GM12878 (cell line): ENCODE results near the gene ZNF467. TPM values are rescaled to one million over a fixed set of nuclear protein-coding genes. Genes with fewer than 3 reads are reported as not detected.

Source experiments
- ATAC-seq: fragments of 200-7000 bp; cut with Tn5 transposase; 3 replicates; pipeline ENCODE4 v1.9.1; 2020; ENCODE audit warnings: mild to moderate bottlenecking, moderate library complexity
- BruUV-seq: library from RNA; stranded (reverse); fragments of 400-500 nt; replicated peaks from 2 replicates; lab custom pipeline; 2021; lab: Mats Ljungman, UMichigan
- CTCF ChIA-PET: fragments of 300-600 bp; sonication (Branson Sonifier 250); formaldehyde crosslinking; extraction: SDS; loops from one replicate; lab custom pipeline; 2021; ENCODE audit warnings: inconsistent platforms; lab: Yijun Ruan, JAX
- POLR2A ChIA-PET: fragments of 350-600 bp; formaldehyde crosslinking; extraction: SDS; loops from one replicate; lab custom pipeline; 2021; ENCODE audit warnings: inconsistent platforms; lab: Charles Lee
- RAD21 ChIA-PET: fragments of 300-600 bp; sonication (Branson Sonifier 250); formaldehyde crosslinking; loops from one replicate; lab custom pipeline; 2023; ENCODE audit warnings: antibody characterized with exemption; ENCODE audit not compliant: unreplicated experiment; lab: Charles Lee
- SMC1A ChIA-PET: fragments of 300-600 bp; sonication (Branson Sonifier 250); formaldehyde crosslinking; loops from one replicate; lab custom pipeline; 2023; ENCODE audit not compliant: unreplicated experiment, uncharacterized antibody; lab: Charles Lee
- DNase-seq: peaks from one replicate; pipeline ENCODE4 v3.0.0-alpha.2; 2011; ENCODE audit warnings: low read depth, low spot score
- FAIRE-seq: peaks from 3 replicates; lab custom pipeline; 2011; peaks lifted over from hg19 to GRCh38; lab: Jason Lieb, UNC
- H2AFZ ChIP-seq: 2 replicates; pipeline ENCODE4 v1.6.0; 2011; ENCODE audit warnings: low read depth, low read length, control low read depth; ENCODE audit not compliant: control insufficient read depth
- H3K27ac ChIP-seq: 2 replicates; pipeline ENCODE4 v1.5.1; 2011; ENCODE audit warnings: control low read depth; ENCODE audit not compliant: control insufficient read depth, insufficient read depth
- H3K27me3 ChIP-seq, 2 experiments: replicated peaks in 1 of 2; 2 replicates each; pipeline versions ENCODE4 v1.6.0 to v1.6.1; 2011; ENCODE audit warnings: low read length in 1 of 2; ENCODE audit not compliant: control insufficient read depth in 2 of 2, insufficient read depth in 2 of 2
- H3K36me3 ChIP-seq, 2 experiments: 2 replicates each; pipeline ENCODE4 v1.5.1; 2011; ENCODE audit warnings: low read length in 1 of 2; ENCODE audit not compliant: control insufficient read depth in 2 of 2, insufficient read depth in 2 of 2
- H3K4me1 ChIP-seq: 2 replicates; pipeline ENCODE4 v1.6.1; 2011; ENCODE audit warnings: mild to moderate bottlenecking, low read length, moderate library complexity, mixed read lengths; ENCODE audit not compliant: control insufficient read depth, insufficient read depth
- H3K4me2 ChIP-seq: 2 replicates; pipeline ENCODE4 v1.6.0; 2011; ENCODE audit warnings: control low read depth; ENCODE audit not compliant: control insufficient read depth, insufficient read depth
- H3K4me3 ChIP-seq: fragments of 200-600 bp; sonication (generic); 2 replicates; pipeline ENCODE4 v1.5.1; 2016
- H3K79me2 ChIP-seq: 2 replicates; pipeline ENCODE4 v1.6.0; 2011; ENCODE audit warnings: low read length; ENCODE audit not compliant: control insufficient read depth, insufficient read depth
- H3K9ac ChIP-seq: 2 replicates; pipeline ENCODE4 v1.8.0; 2011; ENCODE audit warnings: low read length, control low read depth, mixed read lengths; ENCODE audit not compliant: control insufficient read depth, insufficient read depth
- H3K9me3 ChIP-seq: replicated peaks from 3 replicates; pipeline ENCODE4 v1.5.1; 2011; ENCODE audit warnings: mild to moderate bottlenecking, low read length; ENCODE audit not compliant: control insufficient read depth, insufficient read depth
- H4K20me1 ChIP-seq: 2 replicates; pipeline ENCODE4 v1.6.0; 2011; ENCODE audit not compliant: control insufficient read depth, insufficient read depth
- ASH2L ChIP-seq: fragments of 300-600, 200-600 bp; sonication (generic); IDR thresholded peaks from 2 replicates; pipeline ENCODE4 v1.6.1; 2017; ENCODE audit warnings: low read depth, mild to moderate bottlenecking, borderline replicate concordance
- ATF7 ChIP-seq: fragments of 450-650 bp; IDR thresholded peaks from 2 replicates; pipeline ENCODE4 v1.6.1; 2016; ENCODE audit warnings: low read depth, mild to moderate bottlenecking
- BACH1 ChIP-seq: fragments of 450-650 bp; IDR thresholded peaks from 2 replicates; pipeline ENCODE4 v1.6.1; 2017; ENCODE audit warnings: mild to moderate bottlenecking, borderline replicate concordance
- CEBPZ ChIP-seq: fragments of 150-350 bp; IDR thresholded peaks from 2 replicates; pipeline ENCODE4 v1.6.1; 2016; ENCODE audit warnings: low read depth, low read length
- CUX1 ChIP-seq: IDR thresholded peaks from 2 replicates; pipeline ENCODE4 v1.6.1; 2012; ENCODE audit warnings: improper control_type of control experiment, low read depth, low read length; ENCODE audit not compliant: insufficient replicate concordance
- EZH2 ChIP-seq: IDR thresholded peaks from 2 replicates; pipeline ENCODE4 v1.6.1; 2012; ENCODE audit warnings: low read depth, mild to moderate bottlenecking, control low read depth, inconsistent platforms, low read length, borderline replicate concordance; ENCODE audit not compliant: control insufficient read depth
- FOS ChIP-seq: IDR thresholded peaks from 3 replicates; pipeline ENCODE4 v1.6.1; 2011; ENCODE audit warnings: borderline replicate concordance; ENCODE audit not compliant: insufficient read length; ENCODE audit errors: extremely low read depth
- JUND ChIP-seq: IDR thresholded peaks from 2 replicates; pipeline ENCODE4 v1.6.1; 2012; ENCODE audit warnings: low read depth, mild to moderate bottlenecking, low read length, improper control_type of control experiment, moderate library complexity
- MLLT1 ChIP-seq: fragments of 450-650 bp; IDR thresholded peaks from 2 replicates; pipeline ENCODE4 v1.6.1; 2016; ENCODE audit warnings: mild to moderate bottlenecking
- NFYA ChIP-seq: IDR thresholded peaks from 2 replicates; pipeline ENCODE4 v1.6.1; 2011; ENCODE audit warnings: low read depth, mild to moderate bottlenecking, low read length, improper control_type of control experiment, borderline replicate concordance
- NFYB ChIP-seq: IDR thresholded peaks from 2 replicates; pipeline ENCODE4 v1.6.1; 2011; ENCODE audit warnings: low read depth, mild to moderate bottlenecking, low read length, improper control_type of control experiment, moderate library complexity; ENCODE audit not compliant: insufficient read depth
- SIN3A ChIP-seq: IDR thresholded peaks from 2 replicates; pipeline ENCODE4 v1.6.1; 2012; ENCODE audit warnings: low read depth, low read length, improper control_type of control experiment
- SMC3 ChIP-seq: IDR thresholded peaks from 2 replicates; pipeline ENCODE4 v1.6.1; 2011; ENCODE audit warnings: low read length, improper control_type of control experiment, borderline replicate concordance
- YY1 ChIP-seq: IDR thresholded peaks from 2 replicates; pipeline ENCODE4 v1.6.1; 2011; ENCODE audit warnings: low read depth, mild to moderate bottlenecking, low read length
- WGBS: methylation state at CpG from one replicate; pipeline ENCODE4 v1.1.6; 2016; ENCODE audit warnings: low lambda C conversion rate; ENCODE audit not compliant: insufficient replicate concordance, insufficient coverage; ENCODE audit errors: missing lambda C conversion rate; 5-methylcytosine and 5-hydroxymethylcytosine counted together
- in situ Hi-C: fragments of 300-500 bp; cut with MboI; formaldehyde crosslinking; loops from 9 replicates; pipeline ENCODE4 v1.14.3; 2018; ENCODE audit warnings: mixed read lengths
- intact Hi-C: fragments of 100-400 bp; cut with micrococcal nuclease; formaldehyde crosslinking; loops from one replicate; pipeline ENCODE4 v1.14.2; 2022; ENCODE audit not compliant: unreplicated experiment
- polyA plus RNA-seq, 11 experiments: library from polyadenylated mRNA; depleted of rRNA in 4 of 11; unstranded in 6 of 11; stranded (reverse) in 5 of 11; fragments of >200 nt; fragmentation: Nextera tagmentation in 4 of 11; fragmentation: Illumina TruSeq in 1 of 11; extraction: Ambion mirVana in 4 of 11; extraction: Trizol in 1 of 11; gene quantifications; 1 replicate in 1 of 11; 2 replicates in 10 of 11; pipeline versions ENCODE4 v1.2.1 to v1.2.3, GENCODE V29; 2011 to 2016; ENCODE audit warnings: inconsistent platforms in 2 of 11, missing spikeins in 2 of 11, low read depth in 1 of 11
- total RNA-seq, 4 experiments: library from RNA; depleted of rRNA in 3 of 4; stranded (reverse); fragments of >200 nt in 3 of 4; fragmentation: Illumina TruSeq in 1 of 4; extraction: Trizol in 1 of 4; gene quantifications; 2 replicates each; pipeline versions ENCODE4 v1.2.1 to v1.2.3, GENCODE V29; 2013 to 2021

Gene ZNF467
- total and polyA plus RNA-seq, 10 of the 15 experiments (the other 5 are each of a cell fraction or from before 2014, with no cell fraction given) = not detected

- ChIA-PET SMC1A (no interaction called here), CTCF (interaction anchor here (0.9 kb wide), 2 partner anchors 13 to 59 kb away, joined by 3 read pairs; no protein-coding TSS in a partner anchor), RAD21 (interaction anchor here (0.8 kb wide), 1 partner anchor 67 kb away, joined by 4 read pairs; no protein-coding TSS in a partner anchor), POLR2A (no interaction called here)
- Histone ChIP-seq H3K4me1 (no peaks in the 10 kb centered on the region; the same call in 1 of the 2 replicates), H3K27ac (no peak overlapping the region), H3K27me3 (no peaks in the 10 kb centered on the region), H3K9me3 (no peaks in the 10 kb centered on the region), H3K36me3 (peaks cover 0 to 9% of the 10 kb centered on the region in 2 experiments; a peak in 2 of 4 replicates), H3K4me2 (no peak overlapping the region), H3K4me3 (no peak overlapping the region), H3K9ac (no peak overlapping the region), H3K79me2 (no peaks in the 10 kb centered on the region), H4K20me1 (no peaks in the 10 kb centered on the region), H2AFZ (no peak overlapping the region)
- TF ChIP-seq SMC3 (no peak), JUND (no peak), NFYA (no peak), SIN3A (no peak), ASH2L (no peak), YY1 (no peak), EZH2 (no peak), ATF7 (no peak), MLLT1 (no peak), NFYB (no peak), FOS (no peak), CEBPZ (no peak), BACH1 (no peak), CUX1 (no peak)
- BruUV-seq = no TSS peak
- in situ Hi-C loops = no loop called here
- 61% methylated on average over 5 of the region's 5 CpGs for WGBS
- DNase-seq (no peak), ATAC-seq (no peak), FAIRE-seq (no peak)
- intact Hi-C loops = no loop called here
These were observed 43.8 kb downstream of the ZNF467 start for GRCh38 chr7:149729586-149729982.
